NCI-H2196 treated with DMSO at 0.1 percent for 48 hours (cell line): ENCODE results near the gene ZBTB3.
"Not testable (repeated sequence)": the region's sequence is repeated elsewhere in the genome, so short reads cannot be mapped to it uniquely, and the experiment has no call there.

ENCODE experiments used
- DNase-seq: peaks from one replicate; lab custom pipeline; 2025; ENCODE audit not compliant: unreplicated experiment; lab: John Stamatoyannopoulos, UW

Gene ZBTB3

DNA sequence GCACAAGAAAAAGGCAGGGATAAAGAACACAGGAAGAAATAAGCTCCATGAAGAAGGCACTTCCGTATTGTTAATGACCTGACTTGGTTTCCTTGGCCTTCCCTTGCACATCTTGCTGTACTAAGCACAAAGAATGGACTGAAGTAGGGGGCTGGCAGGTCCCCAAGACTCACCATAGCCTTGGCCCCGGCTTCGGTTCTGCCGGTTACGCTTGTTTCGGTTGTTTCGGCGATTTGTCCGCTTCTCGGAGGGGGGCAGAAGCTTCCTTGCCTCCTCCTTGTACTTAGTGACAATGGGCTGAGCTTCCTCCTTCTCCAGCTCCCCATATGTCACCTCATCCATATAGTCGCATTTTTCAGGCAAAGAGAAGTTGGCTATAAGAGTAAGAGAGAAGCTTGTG, 37.1 kb downstream of the ZBTB3 start:
- no peak for DNase-seq

DNA sequence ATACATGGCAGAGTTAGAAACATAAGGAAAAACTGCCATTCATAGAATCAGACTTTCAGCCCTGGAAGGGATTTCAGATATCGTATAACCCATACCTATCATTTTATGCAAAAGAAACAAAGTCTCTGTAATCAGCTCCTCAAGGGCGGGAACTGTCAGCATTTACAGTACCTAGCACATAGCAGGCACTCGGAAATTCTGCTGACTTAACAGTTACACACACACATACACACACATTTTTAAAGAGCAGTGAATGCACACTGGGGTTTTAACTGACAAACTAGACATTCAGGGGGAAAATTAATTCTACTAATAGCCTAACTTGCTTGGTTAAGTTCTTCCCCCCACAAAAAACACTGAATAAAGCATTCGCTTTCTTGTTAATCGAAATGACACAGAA, 37.8 kb downstream of the ZBTB3 start:
- DNase-seq, result no peak

DNA sequence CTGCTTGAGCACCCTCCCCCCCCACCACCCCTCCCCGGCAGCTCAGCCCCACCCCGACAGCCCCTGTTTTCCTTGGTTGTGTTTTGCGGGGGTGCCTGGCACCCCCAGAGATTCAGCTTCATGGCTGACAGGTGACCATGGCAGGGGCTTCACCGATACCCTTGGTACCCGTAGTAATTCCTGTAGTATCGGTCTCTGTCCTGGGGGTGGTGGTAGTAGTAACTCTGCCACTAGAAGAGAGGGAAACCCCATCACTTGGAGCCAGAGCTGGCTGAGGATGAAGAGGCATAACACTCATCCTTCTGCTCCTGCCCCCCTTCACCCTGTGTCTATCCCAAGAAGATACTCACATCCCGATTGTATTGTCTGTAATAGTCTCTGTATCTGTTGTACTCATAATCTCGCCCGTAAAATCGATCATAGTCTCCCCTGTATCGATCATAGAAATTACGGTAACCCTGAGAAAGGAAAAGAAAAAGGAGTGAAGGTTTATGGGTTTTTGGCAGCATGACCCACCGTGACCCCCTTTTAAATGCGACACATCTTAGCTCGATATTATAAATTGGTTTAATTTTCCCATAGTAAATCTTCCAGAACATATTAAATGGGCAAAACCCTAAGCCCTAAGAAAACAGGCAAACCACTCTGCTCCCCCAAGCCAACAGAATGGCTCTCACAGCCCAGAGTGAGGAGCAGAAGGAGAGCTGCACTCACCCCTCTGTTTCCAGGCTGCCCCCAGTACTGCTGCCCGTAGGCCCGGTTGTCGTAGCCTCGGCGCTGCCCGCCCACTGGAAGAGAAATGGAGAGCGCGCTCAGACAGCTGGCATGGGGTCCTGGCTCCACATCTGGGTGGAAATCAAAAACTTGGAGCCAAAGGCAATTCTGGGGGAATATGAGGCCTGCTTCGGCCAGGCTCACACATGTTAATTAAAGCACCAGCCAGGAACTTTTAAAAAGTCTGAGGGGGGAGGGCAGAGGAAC, 38.5 kb downstream of the ZBTB3 start:
- no peak for DNase-seq

DNA sequence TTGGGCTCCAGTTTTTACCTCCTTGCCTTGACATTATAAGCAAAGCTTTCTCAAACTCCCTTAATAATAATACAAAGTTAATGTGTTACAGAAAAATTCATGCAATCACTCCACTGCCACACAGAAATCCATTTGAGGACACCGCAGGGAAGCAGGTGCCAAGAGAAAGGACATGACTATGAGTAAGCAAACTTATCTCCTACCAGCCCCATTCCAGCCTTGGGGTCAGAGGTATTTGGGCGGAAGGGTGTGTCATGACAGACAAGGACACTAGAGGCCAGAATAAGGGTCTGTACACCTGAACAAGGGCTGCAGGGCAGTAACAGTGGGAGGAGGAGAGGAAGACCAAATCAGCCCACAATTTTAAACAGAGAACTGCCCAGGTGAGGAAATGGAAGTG, 40.6 kb downstream of the ZBTB3 start:
- no peak for DNase-seq

DNA sequence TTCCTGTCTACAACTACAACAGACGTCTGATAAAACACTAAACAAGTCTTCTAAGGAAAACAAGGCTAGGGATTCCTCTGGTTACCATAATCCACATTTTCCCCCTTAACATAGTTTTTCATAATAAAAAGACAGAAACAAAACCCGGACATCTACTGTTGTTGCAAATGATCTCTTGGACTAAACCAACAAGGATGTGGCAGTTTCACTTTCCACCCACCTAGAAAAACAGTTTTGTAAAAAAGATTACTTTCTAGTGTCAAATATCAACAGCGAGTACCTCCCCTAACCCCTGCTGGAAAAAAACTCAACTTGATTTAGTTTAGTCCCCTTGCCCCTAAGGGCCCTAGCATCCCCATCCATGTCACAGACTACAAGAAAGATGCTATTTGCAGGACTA, 41.1 kb downstream of the ZBTB3 start:
- no peak for DNase-seq

DNA sequence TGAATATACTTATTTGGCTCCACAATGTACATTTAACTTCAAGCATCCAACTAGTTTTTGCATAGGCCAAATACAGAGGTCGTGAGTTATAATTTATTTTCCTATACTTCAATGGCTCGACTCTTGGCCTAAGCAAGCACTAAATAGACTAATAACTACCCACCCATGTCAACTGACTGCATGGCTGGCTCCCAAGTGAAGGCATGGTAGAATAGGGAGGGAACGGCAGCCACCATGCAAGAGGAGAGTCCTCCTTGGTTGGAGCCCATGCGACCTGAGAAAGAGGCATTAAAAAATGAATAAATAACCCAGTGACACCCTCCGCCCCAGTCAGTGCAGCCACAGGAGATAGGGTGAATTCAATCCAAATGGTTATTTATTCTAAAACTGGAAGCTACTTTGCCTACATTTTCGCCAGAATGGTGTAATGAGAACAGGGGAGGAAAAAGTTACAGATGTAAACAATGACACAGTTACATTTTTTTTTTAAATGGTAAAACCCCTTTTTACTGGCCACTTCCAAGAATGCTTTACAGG, 41.6 kb downstream of the ZBTB3 start:
- no peak for DNase-seq

DNA sequence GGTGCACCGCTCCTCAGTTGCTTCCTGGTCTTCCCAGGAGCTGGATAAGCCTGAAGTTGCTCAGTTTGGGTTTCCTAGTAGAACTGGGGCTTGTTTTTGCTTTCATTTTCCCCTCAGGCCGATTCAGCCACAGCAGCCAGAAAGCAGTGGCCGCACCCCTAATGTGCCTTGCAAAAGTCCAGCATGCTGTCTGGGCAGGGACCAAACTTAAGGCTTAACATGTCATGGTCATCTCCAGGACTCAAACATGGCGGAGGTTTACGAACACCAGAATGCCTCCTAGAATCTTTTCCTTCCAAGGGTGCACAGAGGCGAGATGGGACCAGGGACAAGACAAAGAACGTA, 44.0 kb downstream of the ZBTB3 start:
- peak; percentile 23 for DNase-seq

DNA sequence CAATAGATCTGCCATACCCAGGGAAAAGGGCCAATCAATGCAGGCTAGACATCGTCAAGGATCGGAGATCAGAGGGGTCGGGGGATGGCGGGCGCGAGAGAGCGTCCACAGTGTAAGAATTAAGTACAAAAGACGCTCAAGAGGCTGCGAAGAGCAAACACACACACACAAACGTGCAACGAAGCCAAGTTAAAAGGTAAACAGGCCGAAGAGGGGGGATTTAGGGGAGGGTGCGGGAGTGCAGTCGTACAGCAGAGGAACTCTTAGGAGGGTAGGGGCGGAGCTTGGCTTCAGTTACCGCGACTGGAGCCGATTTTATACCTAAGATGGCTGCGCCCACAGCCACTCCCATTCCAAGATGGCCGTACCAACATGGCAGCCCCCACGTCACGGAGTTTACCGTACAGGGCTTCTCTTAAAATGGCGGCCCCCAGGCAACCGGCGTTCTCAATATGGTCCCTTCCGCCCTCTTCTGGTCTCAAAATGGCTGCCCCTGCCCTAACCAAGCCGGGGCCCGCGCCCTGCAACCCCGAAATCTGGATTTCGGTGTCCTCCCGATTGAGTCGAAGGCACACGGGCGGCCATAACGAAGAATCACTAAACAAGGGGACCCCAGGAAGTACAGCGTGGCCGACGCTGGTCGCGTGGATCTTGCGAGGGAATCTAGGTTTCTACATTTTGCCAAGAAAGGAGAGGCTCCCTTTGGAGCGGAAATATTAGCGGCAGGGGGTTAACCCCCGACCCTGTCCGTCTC, 44.5 kb downstream of the ZBTB3 start:
- peak; percentile 97 for DNase-seq

DNA sequence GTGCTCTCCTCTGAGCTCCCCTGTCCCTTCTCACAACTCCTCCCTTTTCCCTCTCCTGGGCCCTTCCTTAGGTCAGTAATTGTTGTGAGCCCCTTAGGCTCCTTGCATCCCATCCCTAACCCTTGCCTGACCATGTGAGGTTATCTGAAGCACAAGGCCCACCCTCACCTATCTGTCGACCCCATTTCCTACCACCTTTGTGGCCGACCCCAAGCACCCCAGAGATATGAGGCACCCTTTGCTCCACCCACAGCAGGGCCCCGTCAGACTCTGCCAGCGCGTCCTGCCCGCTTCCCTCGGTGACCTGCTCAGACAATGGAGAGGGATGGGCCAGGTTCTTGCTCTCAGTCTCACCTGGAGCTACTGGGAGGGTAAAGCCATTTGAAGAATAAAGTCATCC, 45.2 kb downstream of the ZBTB3 start:
- peak; percentile 62 for DNase-seq

DNA sequence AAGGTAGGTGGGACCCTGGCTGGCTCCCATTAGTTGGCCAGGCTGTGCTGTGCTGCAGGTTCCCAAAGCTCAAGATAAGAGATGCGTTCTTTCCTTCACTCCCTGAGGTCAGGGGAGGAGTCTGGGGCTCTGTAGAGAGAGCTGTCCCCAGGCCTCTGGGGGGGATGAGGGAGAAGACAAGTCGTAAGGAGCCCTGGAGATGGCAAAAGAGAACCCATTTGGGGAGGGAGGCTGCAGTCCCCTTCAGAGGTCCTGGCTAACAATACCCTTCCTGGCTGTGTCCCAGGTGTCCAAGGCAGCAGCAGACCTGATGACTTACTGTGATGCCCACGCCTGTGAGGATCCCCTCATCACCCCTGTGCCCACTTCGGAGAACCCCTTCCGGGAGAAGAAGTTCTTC, 45.6 kb downstream of the ZBTB3 start:
- no peak for DNase-seq

DNA sequence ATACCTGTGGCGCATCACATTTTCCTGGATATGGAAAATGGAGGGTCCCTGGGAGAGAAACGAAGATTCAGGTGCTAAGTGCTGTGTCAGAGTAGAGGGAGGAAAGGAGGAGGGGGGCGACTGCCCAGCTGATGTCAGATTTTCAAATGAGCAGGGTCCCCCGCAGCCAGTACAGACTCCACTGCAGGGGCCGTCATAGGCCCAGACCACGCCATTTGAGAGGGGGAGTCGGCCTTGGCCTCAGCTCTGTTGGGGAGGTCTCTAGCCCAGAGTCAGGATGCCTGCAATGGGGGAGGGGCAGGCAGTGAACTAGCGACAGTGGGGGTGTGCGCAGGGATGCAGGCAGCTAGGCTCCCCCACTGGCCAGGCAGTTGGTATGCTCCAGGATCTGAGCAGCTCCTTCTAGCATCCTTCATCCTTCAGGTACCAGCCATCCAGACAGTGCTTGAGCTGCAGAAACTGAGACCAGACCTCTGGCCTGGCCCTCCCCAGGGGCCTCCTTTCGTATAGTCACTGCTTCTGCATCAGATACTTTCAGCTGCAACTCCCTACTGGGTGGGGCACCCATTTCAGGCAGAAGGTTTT, 46.6 kb downstream of the ZBTB3 start, which contains the start of the genes BSCL2 and GNG3:
BSCL2 (minus strand) TSS at position 148 of the 585 bp plus-strand sequence. CDS start 229 bp downstream, outside the sequence.
GNG3 (plus strand) TSS at position 400 of the 585 bp plus-strand sequence. CDS start 620 bp downstream, outside the sequence.
- peak; percentile 12 for DNase-seq

DNA sequence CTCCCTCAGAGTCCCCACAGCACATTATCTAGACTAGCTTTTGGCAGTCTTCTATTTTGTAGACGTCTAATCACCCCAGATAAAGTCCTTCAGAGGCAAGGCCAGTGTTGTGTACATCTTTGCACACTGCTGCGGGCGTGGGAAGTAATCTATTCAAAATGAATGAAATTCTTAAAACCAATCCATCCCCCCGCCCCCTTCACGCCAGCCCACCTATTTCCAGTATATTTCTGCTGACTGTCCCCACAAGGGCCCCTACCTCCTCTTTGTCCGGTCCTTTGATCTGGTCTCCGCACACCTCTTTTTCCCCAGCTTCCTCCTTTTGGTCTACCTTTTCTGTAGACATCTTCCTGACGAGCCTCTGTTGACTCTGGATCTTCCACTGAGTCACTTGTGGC, 47.1 kb downstream of the ZBTB3 start:
- DNase-seq, result no peak

DNA sequence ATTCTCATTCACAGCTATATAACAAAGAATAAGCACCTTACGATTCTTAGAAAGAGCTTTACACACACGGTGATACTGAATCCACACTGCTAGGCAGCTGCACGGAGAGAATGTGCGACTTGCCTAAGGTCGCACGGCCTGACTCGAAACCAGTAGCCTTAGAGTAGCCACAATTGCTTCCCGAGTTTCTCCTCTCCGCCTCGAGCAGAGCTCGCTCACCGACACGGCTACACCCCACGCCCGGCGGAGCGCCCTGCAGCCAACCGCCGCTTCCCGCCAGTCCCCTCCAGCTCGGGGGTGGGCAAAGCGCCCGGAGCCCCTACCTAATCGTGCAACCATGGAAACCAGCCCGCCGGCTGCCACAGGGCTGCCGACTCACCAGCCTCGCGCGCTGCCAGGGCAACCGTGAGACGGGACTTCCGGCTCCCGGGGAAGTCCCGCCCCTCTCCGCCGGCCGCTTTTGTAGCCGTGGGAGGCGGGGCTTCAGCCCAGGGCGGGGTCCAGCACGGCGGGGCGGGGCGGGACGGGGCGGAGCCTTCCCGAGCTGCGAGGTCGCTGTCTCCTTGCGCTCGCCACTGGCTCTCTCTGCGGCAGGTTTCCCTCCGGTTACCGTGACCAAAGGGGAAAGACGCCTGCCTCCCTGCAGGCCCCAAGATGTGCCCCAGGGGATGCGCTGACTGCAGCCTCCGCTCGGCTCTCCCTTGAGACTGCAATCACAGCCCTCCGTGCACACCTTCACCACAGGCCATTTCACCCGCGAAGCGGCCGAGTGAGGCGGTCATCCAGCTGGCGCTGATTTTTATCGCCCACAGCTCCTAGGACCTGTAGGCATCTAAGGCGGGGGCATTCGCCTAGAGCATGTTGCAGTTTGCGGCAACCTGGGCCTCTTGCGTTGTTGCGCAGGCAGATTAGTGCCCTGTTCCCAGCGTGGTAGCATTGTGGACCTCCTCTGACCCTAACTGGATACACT, 47.8 kb downstream of the ZBTB3 start:
- DNase-seq, result peak; percentile 88

DNA sequence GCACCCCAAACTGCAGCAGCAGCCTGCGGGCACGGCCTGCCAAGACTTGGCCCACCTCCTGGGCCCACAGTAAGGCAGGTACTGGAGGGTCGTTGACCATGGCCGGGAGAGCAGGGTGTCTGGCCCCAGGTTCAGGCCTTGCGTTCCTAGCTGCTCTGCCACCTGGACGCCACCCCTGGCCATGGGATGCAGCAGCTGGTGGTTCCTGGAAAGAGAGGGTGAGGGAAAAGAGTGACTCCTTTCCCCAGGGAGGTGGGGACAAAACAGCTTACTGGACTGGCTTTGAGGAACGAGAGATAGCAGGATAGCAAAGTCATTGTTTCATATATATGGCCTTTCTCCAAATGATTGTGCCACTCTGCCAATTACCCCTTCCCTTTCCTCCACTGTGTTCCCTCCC, 48.5 kb downstream of the ZBTB3 start:
- DNase-seq, result peak; percentile 33

DNA sequence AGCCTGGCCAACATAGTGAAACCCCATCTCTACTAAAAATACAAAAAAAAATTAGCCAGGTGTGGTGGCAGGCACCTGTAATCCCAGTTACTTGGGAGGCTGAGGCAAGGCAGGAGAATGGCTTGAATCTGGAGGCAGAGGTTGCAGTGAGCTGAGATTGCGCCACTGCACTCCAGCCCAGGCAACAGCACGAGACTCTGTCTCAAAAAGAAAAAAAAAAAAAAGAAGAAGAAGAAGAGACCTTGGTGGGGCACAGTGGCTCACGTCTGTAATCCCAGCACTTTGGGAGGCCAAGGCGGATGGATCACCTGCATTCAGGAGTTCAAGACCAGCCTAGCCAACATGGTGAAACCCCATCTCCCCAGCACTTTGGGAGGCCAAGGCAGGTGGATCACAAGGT, 50.0 kb downstream of the ZBTB3 start:
- not testable (repeated sequence) for DNase-seq

DNA sequence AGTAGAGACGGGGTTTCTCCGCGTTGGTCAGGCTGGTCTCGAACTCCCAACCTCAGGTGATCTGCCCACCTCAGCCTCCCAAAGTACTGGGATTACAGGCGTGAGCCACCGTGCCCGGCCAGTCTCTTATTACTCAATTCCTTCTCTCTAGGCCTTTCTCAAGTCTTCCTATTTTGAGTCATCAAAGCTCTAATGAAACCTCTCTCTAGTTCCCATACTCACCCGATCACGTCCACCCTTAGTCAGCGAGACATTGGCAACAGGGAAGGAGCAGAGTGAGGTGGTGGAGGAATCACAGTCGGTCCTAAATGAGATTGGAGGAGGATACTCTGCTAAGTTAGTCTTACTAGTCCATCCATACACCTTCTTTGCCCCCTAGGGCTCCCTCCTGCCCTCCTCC, 51.7 kb downstream of the ZBTB3 start:
- no peak for DNase-seq
